Uterus (tissue), 2 donors: Measurements from ENCODE around the gene DYNC1LI2.

Experiments
- POLR2A ChIP-seq, 2 donors: fragments of 450-650 bp; IDR thresholded peaks; one replicate each; pipeline ENCODE4 v1.6.1; 2016; ENCODE audit warnings: antibody characterized with exemption in 2 of 2, mild to moderate bottlenecking in 1 of 2, moderate library complexity in 1 of 2
- TF ChIP-seq, protein P1 (sequence below), 4 experiments: fragments of 200-600 bp in 2 of 4; fragments of 450-650 bp in 2 of 4; sonication (generic) in 2 of 4; IDR thresholded peaks; one replicate each; pipeline ENCODE4 v1.5.1; 2016 to 2019; ENCODE audit warnings: antibody characterized with exemption in 4 of 4, mild to moderate bottlenecking in 2 of 4, moderate library complexity in 1 of 4

DNA sequence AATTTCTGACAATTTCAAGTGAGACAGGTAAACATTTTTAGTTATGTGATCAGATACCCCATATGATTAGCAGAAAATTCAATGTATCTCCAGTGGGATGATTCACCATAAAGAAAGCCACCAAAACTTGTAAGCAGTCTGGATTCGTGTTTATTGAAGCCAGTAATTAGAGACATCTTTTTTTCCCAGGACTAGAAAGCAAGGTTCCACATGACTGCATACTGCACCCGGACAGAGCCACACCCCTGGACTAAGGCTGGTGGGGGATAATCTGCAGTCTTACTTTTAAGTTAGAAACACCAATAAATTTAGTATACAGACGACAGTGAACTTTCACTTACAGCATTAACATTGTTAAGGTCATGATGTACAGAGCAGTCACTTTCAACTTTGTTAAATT is 30.6 kb downstream of the DYNC1LI2 start:
- TF ChIP-seq, protein P1, sequence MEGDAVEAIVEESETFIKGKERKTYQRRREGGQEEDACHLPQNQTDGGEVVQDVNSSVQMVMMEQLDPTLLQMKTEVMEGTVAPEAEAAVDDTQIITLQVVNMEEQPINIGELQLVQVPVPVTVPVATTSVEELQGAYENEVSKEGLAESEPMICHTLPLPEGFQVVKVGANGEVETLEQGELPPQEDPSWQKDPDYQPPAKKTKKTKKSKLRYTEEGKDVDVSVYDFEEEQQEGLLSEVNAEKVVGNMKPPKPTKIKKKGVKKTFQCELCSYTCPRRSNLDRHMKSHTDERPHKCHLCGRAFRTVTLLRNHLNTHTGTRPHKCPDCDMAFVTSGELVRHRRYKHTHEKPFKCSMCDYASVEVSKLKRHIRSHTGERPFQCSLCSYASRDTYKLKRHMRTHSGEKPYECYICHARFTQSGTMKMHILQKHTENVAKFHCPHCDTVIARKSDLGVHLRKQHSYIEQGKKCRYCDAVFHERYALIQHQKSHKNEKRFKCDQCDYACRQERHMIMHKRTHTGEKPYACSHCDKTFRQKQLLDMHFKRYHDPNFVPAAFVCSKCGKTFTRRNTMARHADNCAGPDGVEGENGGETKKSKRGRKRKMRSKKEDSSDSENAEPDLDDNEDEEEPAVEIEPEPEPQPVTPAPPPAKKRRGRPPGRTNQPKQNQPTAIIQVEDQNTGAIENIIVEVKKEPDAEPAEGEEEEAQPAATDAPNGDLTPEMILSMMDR (IDR thresholded peaks at IDR 0.05), result no peak
- no peak for TF ChIP-seq POLR2A (IDR thresholded peaks at IDR 0.05)
